Kasumi-1 (cell line): ENCODE measurements around the gene NUBPL.
A peak's percentile ranks its signal among the peaks of the same experiment; 100 is the strongest.
"Not testable (repeated sequence)": the region's sequence is repeated elsewhere in the genome, so short reads cannot be mapped to it uniquely, and the experiment has no call there.

Experiments
- DNase-seq, 2 experiments: peaks; one replicate each; lab custom pipeline; 2025; lab: John Stamatoyannopoulos, UW

The NUBPL gene

GRCh38 chr14:31879661-31880348 lies 318.6 kb downstream of the NUBPL start:
- DNase-seq, result no peak

GRCh38 chr14:31880935-31881334 lies 319.7 kb downstream of the NUBPL start:
- DNase-seq, result no peak

- DNase-seq, result no peak
These were observed 320.5 kb downstream of the NUBPL start for GRCh38 chr14:31881531-31882310.

- no peak for DNase-seq
These were observed 323.0 kb downstream of the NUBPL start for GRCh38 chr14:31884238-31884637.

GRCh38 chr14:31884776-31885379 lies 323.7 kb downstream of the NUBPL start:
- DNase-seq, result no peak

GRCh38 chr14:31886156-31886835 lies 325.1 kb downstream of the NUBPL start:
- DNase-seq, result no peak

GRCh38 chr14:31887929-31888580 lies 326.9 kb downstream of the NUBPL start:
- no peak for DNase-seq

GRCh38 chr14:31889297-31889696 lies 328.1 kb downstream of the NUBPL start:
- no peak for DNase-seq

- DNase-seq, result not testable (repeated sequence)
These were observed 329.0 kb downstream of the NUBPL start for GRCh38 chr14:31890202-31890601.

- no peak for DNase-seq
These were observed 332.1 kb downstream of the NUBPL start for GRCh38 chr14:31893221-31893757.

GRCh38 chr14:31894351-31894750 lies 333.1 kb downstream of the NUBPL start:
- no peak for DNase-seq

GRCh38 chr14:31895206-31895605 lies 334.0 kb downstream of the NUBPL start:
- DNase-seq, result no peak

- DNase-seq, result no peak
These were observed 334.4 kb downstream of the NUBPL start for GRCh38 chr14:31895646-31896045.

- peak in 1 of 2 experiments; percentile 18 for DNase-seq
These were observed 336.5 kb downstream of the NUBPL start for GRCh38 chr14:31897581-31898186.

GRCh38 chr14:31898838-31899528 lies 337.8 kb downstream of the NUBPL start:
- DNase-seq, result no peak

GRCh38 chr14:31902002-31902401 lies 340.8 kb downstream of the NUBPL start:
- DNase-seq, result no peak

- DNase-seq, result no peak
These were observed 341.9 kb downstream of the NUBPL start for GRCh38 chr14:31902945-31903646.

- no peak for DNase-seq
These were observed 348.8 kb downstream of the NUBPL start for GRCh38 chr14:31909977-31910376.
